ENCODE measurements around the gene CABLES2.

DNA sequence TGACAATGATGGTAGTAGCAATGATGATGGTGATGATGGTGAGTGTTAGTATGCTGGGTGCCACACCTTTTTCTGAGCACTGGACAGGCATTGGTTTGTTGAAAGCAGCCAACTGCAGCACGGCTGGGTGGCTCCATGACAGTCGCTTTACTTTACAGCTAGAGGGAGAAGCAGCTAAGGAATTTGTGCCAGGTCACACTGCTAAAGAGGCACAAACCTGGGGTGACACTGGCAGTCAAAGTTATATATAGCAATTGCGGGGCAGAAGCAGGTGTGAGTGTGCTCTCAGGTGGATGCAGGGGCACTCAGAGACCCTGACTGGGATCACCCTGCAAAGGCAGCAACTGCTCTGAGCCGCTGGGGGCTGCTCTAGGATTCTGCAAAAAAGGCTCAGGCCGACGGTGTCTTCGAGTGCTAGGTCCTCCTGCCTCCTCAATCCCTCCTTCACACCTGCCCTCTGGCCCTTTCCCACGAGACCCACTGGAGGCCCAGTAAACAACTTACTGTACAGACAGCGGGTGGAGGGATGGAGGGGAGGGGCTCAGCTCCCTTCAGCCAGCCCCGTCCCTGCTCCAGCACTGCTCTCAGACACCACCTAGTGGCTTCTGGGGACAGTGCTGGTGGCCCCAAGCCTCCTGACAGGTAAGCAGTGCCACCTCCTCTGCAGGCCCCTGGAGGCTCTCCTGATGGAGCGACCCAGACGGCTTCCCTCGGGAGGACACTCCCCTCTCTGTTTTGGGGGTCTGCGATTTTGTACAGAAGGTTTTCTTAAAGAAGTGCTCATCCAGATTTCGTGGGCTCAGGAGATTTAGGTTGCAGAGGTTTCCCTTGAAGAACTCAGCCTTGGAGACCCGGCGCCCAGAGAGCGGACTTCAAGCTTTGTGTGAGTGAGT lies 24.5 kb downstream of the CABLES2 start:
- TF ChIP-seq, protein P1, sequence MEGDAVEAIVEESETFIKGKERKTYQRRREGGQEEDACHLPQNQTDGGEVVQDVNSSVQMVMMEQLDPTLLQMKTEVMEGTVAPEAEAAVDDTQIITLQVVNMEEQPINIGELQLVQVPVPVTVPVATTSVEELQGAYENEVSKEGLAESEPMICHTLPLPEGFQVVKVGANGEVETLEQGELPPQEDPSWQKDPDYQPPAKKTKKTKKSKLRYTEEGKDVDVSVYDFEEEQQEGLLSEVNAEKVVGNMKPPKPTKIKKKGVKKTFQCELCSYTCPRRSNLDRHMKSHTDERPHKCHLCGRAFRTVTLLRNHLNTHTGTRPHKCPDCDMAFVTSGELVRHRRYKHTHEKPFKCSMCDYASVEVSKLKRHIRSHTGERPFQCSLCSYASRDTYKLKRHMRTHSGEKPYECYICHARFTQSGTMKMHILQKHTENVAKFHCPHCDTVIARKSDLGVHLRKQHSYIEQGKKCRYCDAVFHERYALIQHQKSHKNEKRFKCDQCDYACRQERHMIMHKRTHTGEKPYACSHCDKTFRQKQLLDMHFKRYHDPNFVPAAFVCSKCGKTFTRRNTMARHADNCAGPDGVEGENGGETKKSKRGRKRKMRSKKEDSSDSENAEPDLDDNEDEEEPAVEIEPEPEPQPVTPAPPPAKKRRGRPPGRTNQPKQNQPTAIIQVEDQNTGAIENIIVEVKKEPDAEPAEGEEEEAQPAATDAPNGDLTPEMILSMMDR (conservative IDR thresholded peaks at IDR 0.05 in 1 of 2, IDR thresholded peaks at IDR 0.05 in 1 of 2; ENCODE audit: extremely low read depth in 1 of 2, insufficient read depth in 1 of 2, low read depth in 1 of 2, low read length in 2 of 2) = peak; percentile 91 to 99
- TF ChIP-seq EZH2 (IDR thresholded peaks at IDR 0.05; ENCODE audit: borderline replicate concordance, low read length) = no peak
